ENCODE results near the gene SCAF1.

The SCAF1 gene

GRCh38 chr19:49704888-49705642 is 63.1 kb downstream of the SCAF1 start:
- Mint-ChIP-seq H3K36me3 (no peaks in the 10 kb centered on the region), H3K27me3 (peaks cover 36% of the 10 kb centered on the region), H3K27ac (no peak overlapping the region), H3K9me3 (no peaks in the 10 kb centered on the region), H3K4me1 (no peaks in the 10 kb centered on the region), H3K4me3 (no peak overlapping the region)
- DNase-seq, result no peak
- CTCF ChIA-PET, result interaction anchor here (1.0 kb wide), 1 partner anchor 13 kb away, joined by 3 read pairs; no protein-coding TSS in a partner anchor

- H3K27me3 Mint-ChIP-seq, result peaks cover 38% of the 10 kb centered on the region
- H3K4me3 Mint-ChIP-seq, result no peak overlapping the region
- CTCF ChIA-PET, result no interaction called here
- no peaks in the 10 kb centered on the region for H3K4me1 Mint-ChIP-seq
- H3K9me3 Mint-ChIP-seq, result no peaks in the 10 kb centered on the region
- no peak for DNase-seq
- no peaks in the 10 kb centered on the region for H3K36me3 Mint-ChIP-seq
- H3K27ac Mint-ChIP-seq, result no peak overlapping the region
These were observed 63.9 kb downstream of the SCAF1 start for GRCh38 chr19:49705919-49706318.
